Forelimb muscle (tissue), 1 donor: ENCODE results near the gene UBE2I. TPM values are rescaled to one million over a fixed set of nuclear protein-coding genes. Genes with fewer than 3 reads are reported as not detected.

Experiments
- DNase-seq: peaks from one replicate; pipeline ENCODE4 v3.0.0-alpha.2; 2013; ENCODE audit warnings: low read depth
- polyA plus RNA-seq: library from polyadenylated mRNA; unstranded; fragments of 120-200 nt; gene quantifications from one replicate; pipeline ENCODE4 v1.2.1, GENCODE V29; 2013; ENCODE audit not compliant: insufficient read length

Gene UBE2I
- polyA plus RNA-seq, 1 donor: 91.1 TPM

DNA sequence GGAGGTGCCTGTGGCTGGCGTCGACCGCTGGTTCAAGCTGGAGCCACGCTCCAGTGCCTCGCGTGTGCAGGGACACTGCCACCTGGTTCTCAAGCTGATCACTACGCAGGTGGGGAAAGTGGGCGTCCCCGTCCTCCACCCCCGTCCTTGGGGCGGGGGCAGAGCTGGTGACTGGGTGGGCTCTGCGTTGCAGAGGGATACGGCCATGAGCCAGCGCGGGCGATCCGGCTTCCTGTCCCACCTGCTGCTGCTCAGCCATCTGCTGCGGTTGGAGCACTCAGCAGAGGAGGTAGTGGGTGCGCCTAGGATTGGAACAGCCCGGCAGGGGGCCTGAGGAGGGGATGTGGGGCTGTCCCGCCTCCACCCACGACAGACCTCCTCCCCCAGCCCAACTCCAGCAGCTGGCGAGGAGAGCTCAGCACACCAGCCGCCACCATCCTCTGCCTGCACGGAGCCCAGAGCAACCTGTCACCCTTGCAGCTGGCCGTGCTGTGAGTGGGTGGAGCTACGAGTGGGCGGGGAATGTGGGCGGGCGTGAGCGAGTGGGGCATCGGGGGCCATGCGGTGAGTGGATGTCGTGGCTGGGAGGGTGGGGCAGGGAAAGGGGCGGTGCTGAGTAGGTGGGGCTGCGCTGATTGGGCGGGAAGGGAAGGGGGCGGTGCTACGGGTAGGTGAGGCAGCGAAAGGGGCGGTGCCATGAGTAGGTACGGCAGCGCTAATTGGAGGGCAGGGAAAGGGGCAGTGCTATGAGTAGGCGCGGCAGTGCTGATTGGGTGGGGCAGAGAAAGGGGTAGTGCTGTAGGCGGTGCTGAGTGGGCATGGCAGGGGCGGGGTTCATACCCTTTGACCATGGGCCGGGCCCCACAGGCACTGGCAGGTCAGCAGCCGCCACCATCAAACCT, 33.3 kb downstream of the UBE2I start:
- DNase-seq: no peak

DNA sequence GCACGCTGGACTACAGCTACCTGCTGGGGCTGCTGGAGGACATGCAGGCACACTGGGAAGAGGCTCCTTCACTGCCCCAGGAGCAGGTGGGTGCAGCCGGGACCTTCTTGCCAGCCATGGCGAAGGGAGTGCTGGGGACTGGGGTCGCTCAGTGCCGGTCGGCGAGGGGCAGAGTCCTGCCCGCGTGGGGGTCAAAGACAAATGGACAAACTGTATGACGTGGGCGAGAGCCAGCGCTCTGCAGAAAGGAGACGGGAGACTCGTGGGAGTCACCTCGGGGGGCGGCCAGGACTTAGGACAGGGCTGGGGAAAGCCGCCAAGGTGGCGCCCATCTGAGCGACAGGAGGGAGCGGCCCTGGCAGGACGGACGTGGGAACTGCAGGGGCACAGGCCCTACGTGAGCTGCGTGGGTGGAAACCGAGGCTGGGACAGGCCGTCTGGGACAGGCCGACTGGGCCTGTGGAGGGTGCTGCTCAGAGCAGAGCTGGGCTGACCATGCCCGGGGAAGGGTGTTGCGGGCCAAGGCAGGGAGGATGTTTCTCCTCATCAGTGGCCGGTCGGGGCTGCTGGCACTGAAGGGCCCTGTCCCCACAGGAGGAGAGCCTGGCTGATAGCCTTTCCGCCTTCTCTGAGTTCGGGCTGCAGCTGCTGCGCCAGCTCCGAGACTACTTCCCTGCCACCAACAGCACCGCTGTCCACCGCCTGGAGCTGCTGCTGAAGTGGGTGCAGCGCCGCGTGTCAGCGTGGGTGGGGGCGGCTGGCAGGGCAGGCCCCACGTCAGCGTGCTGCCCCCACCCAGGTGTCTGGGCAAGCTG, 34.2 kb downstream of the UBE2I start:
- no peak for DNase-seq

DNA sequence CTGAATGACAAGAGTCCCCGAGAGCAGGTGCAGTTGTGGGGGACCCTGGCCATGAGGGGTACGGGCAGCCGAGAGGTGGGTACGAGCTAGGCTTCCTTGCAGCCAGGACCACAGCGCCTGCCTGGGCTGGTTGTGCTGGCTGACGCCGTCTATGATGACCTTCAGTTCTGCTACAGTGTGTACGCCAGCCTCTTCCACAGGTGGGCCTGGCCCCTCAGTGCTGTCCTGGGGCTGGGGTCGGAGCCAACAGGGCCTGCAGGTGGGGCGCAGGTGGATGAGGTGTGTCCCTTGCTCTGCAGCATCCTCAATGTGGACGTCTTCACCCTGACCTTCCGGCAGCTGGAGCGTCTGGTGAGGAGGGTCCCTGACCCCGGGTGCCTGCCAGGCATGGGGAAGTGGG, 35.1 kb downstream of the UBE2I start:
- no peak for DNase-seq

DNA sequence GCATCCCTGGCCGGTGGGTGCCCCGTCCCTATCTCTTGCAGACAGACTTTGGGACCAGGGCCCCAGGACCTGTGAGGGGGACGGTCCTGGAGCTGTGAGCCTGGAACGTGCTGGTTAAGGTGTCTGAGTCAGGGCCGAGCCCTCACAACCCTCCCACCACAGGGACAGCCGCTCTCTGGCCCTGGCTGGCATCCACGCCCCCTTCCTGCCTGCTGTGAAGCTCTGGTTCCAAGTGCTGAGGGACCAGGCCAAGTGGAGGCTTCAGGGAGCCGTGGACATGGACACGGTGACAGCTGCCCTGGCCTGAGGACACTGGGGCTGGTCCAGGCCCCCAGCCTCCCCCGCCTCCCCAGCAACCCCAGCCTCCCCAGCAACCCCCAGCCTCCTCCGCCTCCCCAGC, 35.7 kb downstream of the UBE2I start:
- DNase-seq: no peak

DNA sequence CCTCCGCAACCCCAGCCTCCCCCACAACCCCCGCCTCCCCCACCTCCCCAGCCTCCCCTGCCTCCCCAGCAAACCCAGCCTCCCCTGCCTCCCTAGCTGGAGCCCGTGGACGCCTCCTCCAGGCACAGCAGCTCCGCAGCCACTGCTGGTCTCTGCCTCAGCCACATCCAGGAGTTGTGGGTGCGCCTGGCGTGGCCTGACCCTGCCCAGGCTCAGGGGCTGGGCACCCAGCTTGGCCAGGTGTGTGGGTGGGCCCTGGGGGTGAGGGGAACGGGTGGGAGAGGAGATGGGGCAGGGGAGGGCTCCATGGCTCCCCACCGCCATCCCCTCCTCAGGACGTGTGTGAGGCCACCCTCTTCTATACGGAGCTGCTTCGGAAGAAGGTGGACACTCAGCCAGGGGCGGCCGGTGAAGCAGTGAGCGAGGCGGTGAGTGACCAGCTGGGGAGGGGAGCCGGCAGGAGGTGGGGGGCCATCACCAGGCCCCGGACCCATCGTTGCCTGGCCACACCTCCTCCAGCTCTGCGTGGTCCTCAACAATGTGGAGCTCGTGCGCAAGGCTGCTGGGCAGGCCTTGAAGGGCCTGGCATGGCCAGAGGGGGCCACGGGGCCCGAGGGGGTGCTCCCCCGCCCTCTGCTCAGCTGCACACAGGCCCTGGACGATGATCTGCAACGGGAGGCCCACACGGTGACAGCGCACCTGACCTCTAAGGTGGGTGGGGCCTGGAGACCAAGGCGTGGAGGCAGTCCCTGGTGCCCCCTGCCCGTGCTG, 36.4 kb downstream of the UBE2I start:
- no peak for DNase-seq

DNA sequence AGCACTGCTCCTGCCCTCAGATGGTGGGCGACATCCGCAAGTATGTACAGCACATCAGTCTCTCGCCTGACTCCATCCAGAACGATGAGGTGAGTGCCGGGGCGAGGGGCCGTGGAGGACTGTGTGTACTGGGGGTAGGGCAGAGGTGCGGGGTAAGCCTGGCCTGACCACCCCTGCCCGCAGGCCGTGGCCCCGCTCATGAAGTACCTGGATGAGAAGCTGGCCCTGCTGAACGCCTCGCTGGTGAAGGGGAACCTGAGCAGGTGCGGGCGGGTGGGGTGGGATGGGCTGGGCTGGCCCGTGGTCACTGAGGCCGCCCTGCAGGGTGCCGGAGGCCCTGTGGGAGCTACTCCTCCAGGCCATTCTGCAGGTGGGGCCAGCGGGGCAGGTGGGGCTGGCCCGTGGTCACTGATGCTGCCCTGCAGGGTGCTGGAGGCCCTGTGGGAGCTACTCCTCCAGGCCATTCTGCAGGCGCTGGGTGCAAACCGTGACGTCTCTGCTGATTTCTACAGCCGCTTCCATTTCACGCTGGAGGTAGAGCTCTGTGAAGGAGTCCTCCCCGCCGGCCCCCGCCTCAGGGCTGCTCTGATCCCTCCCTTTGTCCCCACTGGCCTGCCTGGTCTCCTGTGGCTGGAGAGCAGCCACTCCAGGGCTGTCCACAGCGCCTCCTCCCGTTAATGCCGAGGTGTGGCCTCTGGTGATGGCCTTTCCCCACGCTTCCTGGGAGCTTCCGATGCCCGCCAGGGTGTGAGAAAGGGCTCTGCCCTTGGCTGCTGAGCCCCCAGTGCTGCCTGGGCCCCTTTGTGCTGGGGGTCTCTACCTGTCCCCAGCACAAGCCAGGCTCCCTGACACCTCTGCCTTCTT, 37.2 kb downstream of the UBE2I start:
- no peak for DNase-seq

DNA sequence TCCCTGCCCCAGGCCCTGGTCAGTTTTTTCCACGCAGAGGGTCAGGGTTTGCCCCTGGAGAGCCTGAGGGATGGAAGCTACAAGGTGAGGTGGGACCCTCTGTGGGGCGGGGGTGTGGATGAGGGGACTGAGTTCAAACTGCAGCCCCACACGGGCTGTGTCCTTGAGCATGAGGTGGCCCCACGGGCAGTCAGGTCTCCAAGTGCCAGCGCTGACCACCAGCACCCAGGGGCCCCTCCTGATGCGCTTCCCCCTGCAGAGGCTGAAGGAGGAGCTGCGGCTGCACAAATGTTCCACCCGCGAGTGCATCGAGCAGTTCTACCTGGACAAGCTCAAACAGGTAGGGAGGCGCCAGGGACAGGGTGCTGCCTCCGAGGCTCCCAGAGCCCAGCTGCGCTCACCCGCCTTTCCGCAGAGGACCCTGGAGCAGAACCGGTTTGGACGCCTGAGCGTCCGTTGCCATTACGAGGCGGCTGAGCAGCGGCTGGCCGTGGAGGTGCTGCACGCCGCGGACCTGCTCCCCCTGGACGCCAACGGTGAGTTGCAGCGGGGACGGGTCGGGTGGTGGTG, 37.9 kb downstream of the UBE2I start:
- DNase-seq: no peak

DNA sequence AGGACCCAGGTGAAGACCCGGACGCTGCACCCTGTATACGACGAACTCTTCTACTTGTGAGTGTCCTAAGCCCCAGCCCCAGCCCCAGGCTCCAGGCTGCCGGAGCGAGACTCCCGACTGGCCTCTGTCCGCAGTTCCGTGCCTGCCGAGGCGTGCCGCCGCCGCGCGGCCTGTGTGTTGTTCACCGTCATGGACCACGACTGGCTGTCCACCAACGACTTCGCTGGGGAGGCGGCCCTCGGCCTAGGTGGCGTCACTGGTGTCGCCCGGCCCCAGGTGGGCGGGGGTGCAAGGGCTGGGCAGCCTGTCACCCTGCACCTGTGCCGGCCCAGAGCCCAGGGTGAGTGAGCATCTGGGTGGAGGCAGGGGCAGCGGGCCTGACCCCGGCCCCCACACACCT, 38.5 kb downstream of the UBE2I start:
- DNase-seq: no peak

DNA sequence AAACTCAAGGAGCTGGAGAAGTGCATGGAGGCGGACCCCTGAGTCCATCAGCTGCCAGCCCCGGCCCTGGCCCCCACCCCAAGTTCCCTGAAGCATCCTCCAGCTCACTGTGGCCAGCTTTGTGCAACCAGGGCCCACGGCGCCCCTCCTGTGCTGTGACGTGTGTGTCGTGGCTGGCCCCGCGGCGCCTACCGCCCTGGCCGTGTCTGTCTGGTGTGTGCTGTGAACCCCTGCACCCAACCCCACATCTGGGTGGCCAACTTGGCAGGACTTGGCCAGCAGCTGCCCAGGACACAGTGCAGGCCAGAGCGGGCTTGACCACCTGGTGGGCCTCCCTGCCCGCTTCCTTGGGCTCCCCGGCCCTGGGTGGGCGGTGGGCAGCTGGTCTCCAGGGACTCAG, 39.0 kb downstream of the UBE2I start:
- DNase-seq: no peak

DNA sequence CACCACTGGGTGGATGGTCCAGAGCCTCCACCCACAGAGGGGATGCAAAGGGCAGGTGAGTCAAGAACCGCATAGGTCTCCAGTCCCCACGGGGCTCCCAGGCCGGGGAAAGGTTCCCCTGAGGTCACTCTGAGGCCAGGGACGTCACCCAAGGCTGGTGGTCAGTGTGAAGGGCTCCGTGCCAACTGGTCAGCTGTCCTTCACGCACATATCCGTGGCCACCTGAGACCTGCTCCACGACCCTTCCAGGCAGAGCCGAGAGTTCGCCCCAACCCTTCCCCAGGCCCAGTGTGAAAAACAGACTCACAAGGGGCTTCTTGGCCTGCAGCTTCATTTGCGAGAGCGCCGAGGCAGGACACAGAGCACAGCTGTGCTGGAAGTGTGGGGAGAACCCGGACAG, 39.5 kb downstream of the UBE2I start:
- no peak for DNase-seq

DNA sequence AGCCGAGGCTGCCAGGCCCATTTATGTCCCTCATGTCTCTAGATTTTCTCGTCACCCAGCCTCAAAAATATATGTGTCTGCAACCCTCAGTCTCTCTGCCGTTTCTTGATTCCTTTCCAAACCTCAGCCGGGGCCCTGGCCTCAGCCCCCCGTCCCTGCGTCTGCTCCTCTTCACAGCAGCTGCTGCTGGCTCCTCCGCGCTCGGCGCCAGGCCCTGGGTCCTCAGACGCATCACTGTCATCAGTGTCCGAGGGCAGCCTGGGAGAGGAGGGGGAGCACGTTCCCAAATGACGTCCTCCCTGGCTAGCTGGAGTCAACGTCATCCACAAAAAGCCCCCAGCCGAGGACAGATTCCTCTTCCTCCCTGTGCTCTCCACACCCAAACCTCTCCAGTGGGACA, 39.9 kb downstream of the UBE2I start:
- DNase-seq: no peak

DNA sequence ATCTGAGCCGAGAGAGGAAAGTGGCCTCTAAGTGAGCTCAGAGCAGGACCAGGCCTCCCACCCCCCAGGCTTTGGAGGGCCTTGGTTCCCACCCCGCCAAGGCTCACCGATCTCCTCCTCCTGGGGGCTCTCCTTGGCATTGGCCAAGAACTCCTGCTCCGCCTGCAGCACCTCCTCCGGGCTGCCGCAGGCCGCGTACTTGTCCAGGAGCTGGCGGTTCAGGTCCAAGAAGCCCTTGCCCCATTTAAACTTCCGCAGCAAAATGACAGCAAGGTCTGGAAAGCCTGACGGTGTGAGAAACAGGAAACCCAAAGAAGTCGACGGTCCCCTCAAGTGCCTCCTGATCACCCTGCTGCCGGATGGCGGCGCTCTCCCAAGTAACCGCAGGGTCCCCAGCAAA, 40.5 kb downstream of the UBE2I start:
- DNase-seq: no peak

DNA sequence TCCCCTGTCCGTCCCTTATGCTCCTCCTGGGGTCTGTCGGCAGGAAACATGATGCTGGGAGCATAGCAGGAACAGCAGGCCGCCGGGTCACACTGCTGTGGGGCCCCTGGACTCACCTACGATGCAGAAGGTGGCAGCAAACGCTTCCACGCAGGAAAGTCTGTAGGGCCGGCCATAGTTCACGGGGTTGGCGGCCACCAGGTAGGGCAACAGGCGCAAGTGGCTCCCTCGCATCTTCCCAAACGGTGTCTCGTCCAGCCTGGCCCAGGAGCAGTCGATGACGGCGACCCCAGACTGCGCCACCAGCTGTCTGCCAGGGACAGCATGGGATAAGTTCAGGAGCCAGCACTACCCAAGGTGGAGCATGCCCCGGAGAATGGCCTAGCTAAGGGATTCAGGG, 41.3 kb downstream of the UBE2I start:
- DNase-seq: no peak

DNA sequence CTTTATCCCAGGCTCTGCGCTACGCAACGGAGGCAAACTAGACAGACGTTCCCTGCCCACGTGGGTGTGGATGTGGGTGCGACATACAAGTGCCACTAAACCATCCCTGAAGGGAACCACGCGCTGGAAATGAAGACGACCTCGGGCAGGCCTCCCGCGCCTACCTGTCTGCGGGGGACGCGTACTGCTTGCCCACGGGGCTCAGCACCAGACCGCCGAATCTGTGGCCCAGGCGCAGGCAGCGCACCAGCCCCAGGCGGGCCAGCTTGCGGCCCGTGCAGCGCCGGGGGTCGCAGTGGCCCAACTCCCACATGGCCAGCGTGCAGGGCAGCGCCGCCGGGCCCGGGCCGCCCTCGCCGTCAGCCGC, 41.8 kb downstream of the UBE2I start:
- no peak for DNase-seq

DNA sequence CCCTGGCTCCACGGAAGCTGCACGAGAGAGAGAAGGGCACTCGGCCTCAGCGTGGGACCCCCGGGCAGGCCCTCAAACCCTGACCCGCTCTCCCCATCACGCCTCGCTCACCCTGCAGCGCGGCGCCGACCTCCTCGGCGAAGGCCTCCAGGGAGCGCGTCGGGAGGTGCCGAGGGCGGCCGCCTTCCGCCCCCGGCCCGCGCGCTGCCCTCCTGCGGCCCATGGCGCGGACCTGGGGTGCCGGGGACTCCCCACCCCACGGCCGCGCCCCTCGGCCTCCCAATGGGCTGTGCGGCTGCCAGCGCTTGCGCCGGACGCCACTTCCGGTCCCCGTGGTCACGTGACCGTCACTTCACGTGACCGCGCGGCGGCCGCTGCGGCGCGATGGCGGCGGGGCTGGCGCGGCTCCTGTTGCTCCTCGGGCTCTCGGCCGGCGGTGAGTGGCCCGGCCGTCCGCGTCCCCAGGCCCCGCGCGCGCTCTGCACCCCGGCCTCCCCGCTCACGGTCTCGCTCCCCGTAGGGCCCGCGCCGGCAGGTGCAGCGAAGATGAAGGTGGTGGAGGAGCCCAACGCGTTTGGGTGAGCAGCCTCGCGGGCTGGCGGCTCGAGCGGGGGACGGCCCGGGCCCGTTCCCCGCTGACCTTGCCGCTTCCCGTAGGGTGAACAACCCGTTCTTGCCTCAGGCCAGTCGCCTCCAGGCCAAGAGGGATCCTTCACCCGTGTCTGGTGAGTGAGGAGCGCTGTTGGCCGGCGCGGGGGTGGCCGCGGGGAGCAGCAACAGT, 42.3 kb downstream of the UBE2I start, which contains the start of the genes GNPTG and TSR3:
TSS of gene GNPTG (plus strand) at position 350 of the 781 bp plus-strand sequence. CDS start at position 385, 35 bp downstream.
TSS of gene TSR3 (minus strand) at position 297 of the 781 bp plus-strand sequence. CDS start at position 223, 74 bp downstream.
- DNase-seq: peak; percentile 78

DNA sequence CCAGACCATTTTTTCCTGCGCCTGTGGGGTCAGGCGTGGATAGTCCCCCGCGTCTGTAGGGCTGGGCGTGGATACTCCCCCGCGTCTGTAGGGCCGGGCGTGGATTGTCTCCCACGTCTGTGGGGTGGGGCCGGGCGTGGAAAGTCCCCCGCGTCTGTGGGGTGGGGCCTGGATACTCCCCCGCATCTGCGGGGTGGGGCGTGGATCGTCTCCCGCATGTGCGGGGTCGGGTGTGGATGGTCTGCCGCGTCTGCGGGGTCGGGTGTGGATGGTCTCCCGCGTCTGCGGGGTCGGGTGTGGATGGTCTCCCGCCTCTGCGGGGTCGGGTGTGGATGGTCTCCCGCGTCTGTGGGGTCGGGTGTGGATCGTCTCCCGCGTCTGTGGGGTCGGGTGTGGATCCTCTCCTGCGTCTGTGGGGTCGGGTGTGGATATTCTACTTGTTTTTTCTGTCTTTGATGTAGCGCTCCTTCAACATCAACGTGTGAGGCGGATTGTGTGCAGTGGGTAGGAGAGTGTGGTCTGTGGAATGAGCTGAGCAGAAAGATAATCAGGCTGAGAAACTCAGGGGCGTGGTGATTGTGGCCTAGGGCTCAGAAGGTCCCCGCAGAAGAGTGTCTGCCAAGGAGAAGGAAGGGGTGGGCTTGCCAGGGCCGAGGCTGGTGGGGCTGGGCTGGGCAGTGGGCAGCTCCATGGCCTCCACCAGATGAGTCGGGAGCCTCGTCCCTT, 45.5 kb downstream of the UBE2I start:
- no peak for DNase-seq

DNA sequence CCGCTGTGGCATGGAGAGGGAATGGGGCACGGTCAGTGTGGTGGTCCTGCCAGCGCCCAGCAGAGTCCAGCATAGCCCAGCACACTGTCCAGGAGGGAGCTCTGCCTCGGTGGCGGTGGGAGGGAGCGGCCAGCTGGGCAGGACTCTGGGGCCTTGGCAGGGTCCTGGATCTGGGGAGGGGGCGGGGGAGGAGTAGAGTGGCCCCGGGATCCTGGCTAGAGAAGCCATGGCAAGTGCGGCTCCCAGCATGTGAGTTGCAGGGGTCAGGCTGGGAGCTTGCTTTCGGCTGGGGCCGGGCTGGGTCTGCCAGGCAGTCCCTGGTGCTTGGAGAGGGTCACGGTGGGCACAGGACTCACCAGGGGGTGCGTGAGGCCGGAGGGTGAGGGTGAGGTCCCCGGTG, 46.2 kb downstream of the UBE2I start:
- no peak for DNase-seq

DNA sequence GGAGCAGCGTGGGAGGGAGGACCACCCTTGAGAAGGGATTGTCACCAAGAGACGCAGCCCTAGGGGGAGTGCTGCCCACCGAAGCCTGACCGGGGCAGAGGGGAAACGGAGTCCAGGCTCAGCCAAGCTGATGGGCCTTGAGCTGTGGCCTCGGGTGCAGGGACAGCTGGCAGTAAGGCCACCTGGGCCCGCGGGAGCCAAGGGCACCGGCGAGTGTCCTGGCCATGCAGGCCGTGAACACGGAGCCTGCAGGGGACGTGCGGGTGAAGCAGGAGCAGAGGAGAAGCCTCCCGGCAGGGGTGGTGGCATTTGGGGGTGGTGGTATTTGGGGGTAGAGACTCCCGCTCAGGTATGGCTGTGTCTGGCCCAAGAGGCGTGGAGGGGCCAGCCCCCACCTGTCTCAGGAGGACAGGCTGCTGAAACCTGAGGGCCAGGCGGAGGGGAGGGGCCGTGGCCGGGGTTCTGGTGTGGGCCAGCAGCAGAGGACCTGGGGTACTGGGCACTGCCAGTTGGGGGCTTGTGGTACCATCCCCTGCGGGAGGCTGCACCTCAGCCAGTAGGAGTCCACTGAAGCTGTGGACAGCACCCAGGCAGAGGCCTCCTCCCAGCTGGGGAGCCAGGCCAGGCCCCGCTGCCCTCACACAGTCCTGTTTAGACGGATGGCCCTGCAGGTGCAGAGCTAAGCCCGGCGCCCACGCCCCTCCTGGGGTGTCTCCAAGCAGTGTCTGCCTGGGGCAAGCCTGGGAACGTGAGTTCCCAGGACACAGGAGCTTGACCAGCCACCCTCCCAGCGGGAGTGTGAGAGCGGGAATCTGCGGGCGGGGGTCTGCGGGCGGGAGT, 46.8 kb downstream of the UBE2I start:
- DNase-seq: no peak
